Smooth muscle cell (in vitro differentiated cells): Measurements from ENCODE around the gene CCDC187. TPM values are rescaled to one million over a fixed set of nuclear protein-coding genes. Genes with fewer than 3 reads are reported as not detected.

Experiments
- DNase-seq: peaks from one replicate; lab custom pipeline; 2025; ENCODE audit not compliant: unreplicated experiment; lab: John Stamatoyannopoulos, UW
- H2AFZ ChIP-seq: fragments of 200-600 bp; sonication (generic); 2 replicates; pipeline ENCODE4 v1.6.0; 2016; ENCODE audit warnings: antibody characterized with exemption, low read depth, mild to moderate bottlenecking
- H3F3A ChIP-seq: fragments of 200-600 bp; sonication (generic); 2 replicates; pipeline ENCODE4 v1.6.0; 2017; ENCODE audit warnings: antibody characterized with exemption, low read depth
- H3K27ac ChIP-seq: fragments of 200-600 bp; sonication (generic); 2 replicates; pipeline ENCODE4 v1.5.1; 2016; ENCODE audit warnings: low read depth, mild to moderate bottlenecking
- H3K27me3 ChIP-seq: fragments of 200-600 bp; sonication (generic); 2 replicates; pipeline ENCODE4 v1.6.1; 2016; ENCODE audit warnings: low read depth, mild to moderate bottlenecking
- H3K36me3 ChIP-seq: fragments of 200-600 bp; sonication (generic); 2 replicates; pipeline ENCODE4 v1.5.1; 2016; ENCODE audit warnings: low read depth
- H3K4me1 ChIP-seq: fragments of 200-600 bp; sonication (generic); 2 replicates; pipeline ENCODE4 v1.5.1; 2016; ENCODE audit warnings: low read depth
- H3K4me2 ChIP-seq: fragments of 200-600 bp; sonication (generic); 2 replicates; pipeline ENCODE4 v1.6.0; 2016; ENCODE audit warnings: mild to moderate bottlenecking
- H3K4me3 ChIP-seq: fragments of 200-600 bp; sonication (generic); 2 replicates; pipeline ENCODE4 v1.5.1; 2016; ENCODE audit warnings: mild to moderate bottlenecking
- H3K79me2 ChIP-seq: fragments of 200-600 bp; sonication (generic); 2 replicates; pipeline ENCODE4 v1.6.0; 2016; ENCODE audit warnings: low read depth, mild to moderate bottlenecking
- H3K9ac ChIP-seq: fragments of 200-600 bp; sonication (generic); 2 replicates; pipeline ENCODE4 v1.6.0; 2016; ENCODE audit warnings: low read depth
- H3K9me3 ChIP-seq: fragments of 200-600 bp; sonication (generic); replicated peaks from 2 replicates; pipeline ENCODE4 v1.5.1; 2016; ENCODE audit warnings: low read depth
- H4K20me1 ChIP-seq: fragments of 200-600 bp; sonication (generic); 2 replicates; pipeline ENCODE4 v1.6.0; 2016; ENCODE audit warnings: low read depth
- CTCF ChIP-seq: fragments of 200-600 bp; sonication (generic); IDR thresholded peaks from 2 replicates; pipeline ENCODE4 v1.5.1; 2017; ENCODE audit warnings: borderline replicate concordance, mild to moderate bottlenecking, antibody characterized with exemption; ENCODE audit not compliant: insufficient read depth, poor library complexity, severe bottlenecking
- WGBS: methylation state at CpG from one replicate; pipeline ENCODE4 v1.1.7; 2016; ENCODE audit warnings: low lambda C conversion rate; 5-methylcytosine and 5-hydroxymethylcytosine counted together
- polyA plus RNA-seq: library from polyadenylated mRNA; unstranded; fragments of >200 nt; fragmentation: Nextera tagmentation; extraction: Ambion mirVana; gene quantifications from 2 replicates; pipeline ENCODE4 v1.2.1, GENCODE V29; 2016
- total RNA-seq: library from RNA; depleted of rRNA; stranded (reverse); fragments of >200 nt; gene quantifications from 2 replicates; pipeline ENCODE4 v1.2.3, GENCODE V29; 2014

CCDC187 gene
- total and polyA plus RNA-seq, 2 experiments from 2014 or later = 0.10 TPM; not detected in 1

- H3K27me3 ChIP-seq = peaks cover 99% of the 10 kb centered on the region
- H3K4me2 ChIP-seq = no peak overlapping the region
- no peak overlapping the region for H3K9ac ChIP-seq
- H3K36me3 ChIP-seq = no peaks in the 10 kb centered on the region
- no peak overlapping the region for H3K27ac ChIP-seq
- TF ChIP-seq CTCF = no peak
- 84% methylated on average over 19 of the region's 19 CpGs for WGBS
- no peak for DNase-seq
- H4K20me1 ChIP-seq = peaks cover 8% of the 10 kb centered on the region
- H2AFZ ChIP-seq = no peak overlapping the region
- H3K9me3 ChIP-seq = no peaks in the 10 kb centered on the region
- no peaks in the 10 kb centered on the region for H3F3A ChIP-seq
- no peaks in the 10 kb centered on the region for H3K79me2 ChIP-seq
- no peak overlapping the region for H3K4me3 ChIP-seq
- H3K4me1 ChIP-seq = no peaks in the 10 kb centered on the region
These were observed 103.5 kb downstream of the CCDC187 start for GRCh38 chr9:136200424-136200823.

Other genes starting within 250 kb of the CCDC187 start
- 6.9 and 8.8 TPM in 2 replicates for gene NACC2, start 208.8 kb downstream of the CCDC187 start, total RNA-seq
- 5.4 and 6.7 TPM in 2 replicates for gene NACC2, start 208.8 kb downstream of the CCDC187 start, polyA plus RNA-seq
- 13.0 and 26.7 TPM in 2 replicates for gene TMEM250, start 185.2 kb downstream of the CCDC187 start, total RNA-seq
- 38.2 and 41.5 TPM in 2 replicates for gene TMEM250, start 185.2 kb downstream of the CCDC187 start, polyA plus RNA-seq
- not detected in 2 replicates for gene LHX3, start 99.0 kb downstream of the CCDC187 start, total RNA-seq
- gene LHX3, start 99.0 kb downstream of the CCDC187 start, polyA plus RNA-seq = not detected in 2 replicates
- gene QSOX2, start 58.3 kb downstream of the CCDC187 start, total RNA-seq = 8.7 TPM in 2 replicates
- 1.9 and 2.5 TPM in 2 replicates for gene QSOX2, start 58.3 kb downstream of the CCDC187 start, polyA plus RNA-seq
- 17.1 and 21.1 TPM in 2 replicates for gene GPSM1, start 23.4 kb upstream of the CCDC187 start, total RNA-seq
- 42.8 and 45.9 TPM in 2 replicates for gene GPSM1, start 23.4 kb upstream of the CCDC187 start, polyA plus RNA-seq
- 9.5 and 19.0 TPM in 2 replicates for gene DNLZ, start 59.6 kb upstream of the CCDC187 start, total RNA-seq
- 31.5 and 41.5 TPM in 2 replicates for gene DNLZ, start 59.6 kb upstream of the CCDC187 start, polyA plus RNA-seq
- 0.94 and 1.2 TPM in 2 replicates for gene CARD9, start 69.6 kb upstream of the CCDC187 start, total RNA-seq
- 1.9 and 3.0 TPM in 2 replicates for gene CARD9, start 69.6 kb upstream of the CCDC187 start, polyA plus RNA-seq
- gene SNAPC4, start 96.1 kb upstream of the CCDC187 start, total RNA-seq = 1.6 and 4.2 TPM in 2 replicates
- 8.1 and 9.0 TPM in 2 replicates for gene SNAPC4, start 96.1 kb upstream of the CCDC187 start, polyA plus RNA-seq
- 28.9 and 47.6 TPM in 2 replicates for gene ENTR1, start 106.5 kb upstream of the CCDC187 start, total RNA-seq
- 25.4 and 29.7 TPM in 2 replicates for gene ENTR1, start 106.5 kb upstream of the CCDC187 start, polyA plus RNA-seq
- gene PMPCA, start 106.6 kb upstream of the CCDC187 start, total RNA-seq = 39.1 and 39.8 TPM in 2 replicates
- 73.0 and 75.7 TPM in 2 replicates for gene PMPCA, start 106.6 kb upstream of the CCDC187 start, polyA plus RNA-seq
- 2.8 and 6.5 TPM in 2 replicates for gene INPP5E, start 135.8 kb upstream of the CCDC187 start, total RNA-seq
- gene INPP5E, start 135.8 kb upstream of the CCDC187 start, polyA plus RNA-seq = 7.7 and 10.9 TPM in 2 replicates
- gene SEC16A, start 178.9 kb upstream of the CCDC187 start, total RNA-seq = 40.2 and 45.7 TPM in 2 replicates
- 56.8 and 72.2 TPM in 2 replicates for gene SEC16A, start 178.9 kb upstream of the CCDC187 start, polyA plus RNA-seq
- 7.8 and 13.2 TPM in 2 replicates for gene NOTCH1, start 242.0 kb upstream of the CCDC187 start, total RNA-seq
- 7.2 and 11.4 TPM in 2 replicates for gene NOTCH1, start 242.0 kb upstream of the CCDC187 start, polyA plus RNA-seq